Neural progenitor cell (in vitro differentiated cells): ENCODE results near the gene CIDEA. TPM values are rescaled to one million over a fixed set of nuclear protein-coding genes. Genes with fewer than 3 reads are reported as not detected.

Experiments
- DNase-seq: peaks from one replicate; pipeline ENCODE4 v3.0.0-alpha.2; 2016; ENCODE audit warnings: low spot score
- H2AFZ ChIP-seq: fragments of 200-600 bp; sonication (generic); replicated peaks from 2 replicates; pipeline ENCODE4 v1.6.1; 2016; ENCODE audit warnings: antibody characterized with exemption
- H3F3A ChIP-seq: fragments of 200-600 bp; sonication (generic); 2 replicates; pipeline ENCODE4 v1.6.1; 2016; ENCODE audit warnings: antibody characterized with exemption, low read depth
- H3K27ac ChIP-seq: fragments of 200-600 bp; sonication (generic); 2 replicates; pipeline ENCODE4 v1.5.1; 2016; ENCODE audit warnings: mild to moderate bottlenecking
- H3K27me3 ChIP-seq: fragments of 200-600 bp; sonication (generic); 2 replicates; pipeline ENCODE4 v1.6.1; 2016; ENCODE audit warnings: mild to moderate bottlenecking, moderate library complexity
- H3K36me3 ChIP-seq: fragments of 200-600 bp; sonication (generic); 2 replicates; pipeline ENCODE4 v1.5.1; 2016
- H3K4me1 ChIP-seq: fragments of 200-600 bp; sonication (generic); 2 replicates; pipeline ENCODE4 v1.6.1; 2016; ENCODE audit warnings: mixed run types
- H3K4me2 ChIP-seq: fragments of 200-600 bp; sonication (generic); 2 replicates; pipeline ENCODE4 v1.6.1; 2016
- H3K4me3 ChIP-seq: fragments of 200-600 bp; sonication (generic); 2 replicates; pipeline ENCODE4 v1.5.1; 2016
- H3K79me2 ChIP-seq: fragments of 200-600 bp; sonication (generic); 2 replicates; pipeline ENCODE4 v1.6.1; 2016; ENCODE audit warnings: low read depth
- H3K9ac ChIP-seq: fragments of 200-600 bp; sonication (generic); 2 replicates; pipeline ENCODE4 v1.6.1; 2016
- H3K9me3 ChIP-seq: fragments of 200-600 bp; sonication (generic); 2 replicates; pipeline ENCODE4 v1.5.1; 2016; ENCODE audit warnings: low read depth
- H4K20me1 ChIP-seq: fragments of 200-600 bp; sonication (generic); 2 replicates; pipeline ENCODE4 v1.6.1; 2016; ENCODE audit warnings: low read depth
- H3K27ac Mint-ChIP-seq: 3 replicates; pipeline ENCODE4 v1.8.0; 2021; ENCODE audit warnings: mixed read lengths
- H3K27me3 Mint-ChIP-seq: 2 replicates; pipeline ENCODE4 v1.8.0; 2022; ENCODE audit warnings: low read depth, mild to moderate bottlenecking, inconsistent platforms, moderate library complexity, mixed read lengths; ENCODE audit not compliant: insufficient read depth
- H3K36me3 Mint-ChIP-seq: 3 replicates; pipeline ENCODE4 v1.8.0; 2021; ENCODE audit warnings: mixed read lengths
- H3K4me1 Mint-ChIP-seq: 3 replicates; pipeline ENCODE4 v1.8.0; 2021; ENCODE audit warnings: mixed read lengths
- H3K4me3 Mint-ChIP-seq: 3 replicates; pipeline ENCODE4 v1.8.0; 2021; ENCODE audit warnings: mild to moderate bottlenecking, moderate library complexity, mixed read lengths
- H3K9me3 Mint-ChIP-seq: 3 replicates; pipeline ENCODE4 v1.8.0; 2020; ENCODE audit warnings: mixed read lengths
- CTCF ChIP-seq: fragments of 200-600 bp; sonication (generic); IDR thresholded peaks from 2 replicates; pipeline ENCODE4 v1.5.1; 2017; ENCODE audit warnings: antibody characterized with exemption, mild to moderate bottlenecking
- EZH2 ChIP-seq: fragments of 200-600 bp; sonication (generic); IDR thresholded peaks from 2 replicates; pipeline ENCODE4 v1.6.1; 2017; ENCODE audit warnings: antibody characterized with exemption, mild to moderate bottlenecking, moderate library complexity
- EZH2phosphoT487 ChIP-seq: fragments of 200-600 bp; sonication (generic); IDR thresholded peaks from 2 replicates; pipeline ENCODE4 v1.6.1; 2017; ENCODE audit warnings: antibody characterized with exemption
- total RNA-seq: library from RNA; depleted of rRNA; stranded (reverse); fragments of >200 nt; gene quantifications from 2 replicates; pipeline ENCODE4 v1.2.3, GENCODE V29; 2015; ENCODE audit warnings: low replicate concordance

The CIDEA gene
- total RNA-seq, 1 donor from 2014 or later = not detected

- Histone ChIP-seq H4K20me1 (peaks cover 7% of the 10 kb centered on the region), H3K36me3 (peaks cover 5% of the 10 kb centered on the region), H2AFZ (no peak overlapping the region), H3K4me2 (no peak overlapping the region), H3K9ac (no peak overlapping the region), H3K27ac (no peak overlapping the region), H3K4me3 (no peak overlapping the region), H3K9me3 (no peaks in the 10 kb centered on the region), H3F3A (peaks cover 9% of the 10 kb centered on the region), H3K79me2 (no peaks in the 10 kb centered on the region), H3K4me1 (no peaks in the 10 kb centered on the region), H3K27me3 (no peaks in the 10 kb centered on the region)
- DNase-seq = no peak
- H3K27ac Mint-ChIP-seq = no peak overlapping the region
- peaks cover 16% of the 10 kb centered on the region for H3K4me1 Mint-ChIP-seq
- no peak for TF ChIP-seq EZH2phosphoT487
- no peak for TF ChIP-seq EZH2
- no peak for TF ChIP-seq CTCF
- H3K4me3 Mint-ChIP-seq = no peak overlapping the region
- H3K36me3 Mint-ChIP-seq = peaks cover 34% of the 10 kb centered on the region
- H3K27me3 Mint-ChIP-seq = no peaks in the 10 kb centered on the region
- no peaks in the 10 kb centered on the region for H3K9me3 Mint-ChIP-seq
Measured at GRCh38 chr18:12321333-12321732, 67.2 kb downstream of the CIDEA start.

GRCh38 chr18:12324991-12325725, 71.0 kb downstream of the CIDEA start:
- no peaks in the 10 kb centered on the region for H3K4me1 ChIP-seq
- no peaks in the 10 kb centered on the region for H3K9me3 Mint-ChIP-seq
- H4K20me1 ChIP-seq = peaks cover 6% of the 10 kb centered on the region
- no peak overlapping the region for H2AFZ ChIP-seq
- TF ChIP-seq EZH2phosphoT487 (no peak), CTCF (no peak), EZH2 (no peak)
- no peaks in the 10 kb centered on the region for H3K27me3 ChIP-seq
- no peak overlapping the region for H3K4me3 ChIP-seq
- peaks cover 11% of the 10 kb centered on the region for H3K4me1 Mint-ChIP-seq
- DNase-seq = no peak
- H3K27ac Mint-ChIP-seq = no peak overlapping the region
- H3K4me2 ChIP-seq = no peak overlapping the region
- H3K9me3 ChIP-seq = no peaks in the 10 kb centered on the region
- H3K79me2 ChIP-seq = no peaks in the 10 kb centered on the region
- H3K4me3 Mint-ChIP-seq = no peak overlapping the region
- H3K27me3 Mint-ChIP-seq = no peaks in the 10 kb centered on the region
- peaks cover 5% of the 10 kb centered on the region for H3K36me3 ChIP-seq
- peaks cover 50% of the 10 kb centered on the region for H3K36me3 Mint-ChIP-seq
- H3F3A ChIP-seq = peaks cover 19% of the 10 kb centered on the region
- H3K27ac ChIP-seq = no peak overlapping the region
- H3K9ac ChIP-seq = no peak overlapping the region

- peaks cover 6% of the 10 kb centered on the region for H4K20me1 ChIP-seq
- no peaks in the 10 kb centered on the region for H3K4me1 ChIP-seq
- H3F3A ChIP-seq = peaks cover 18% of the 10 kb centered on the region
- Mint-ChIP-seq H3K9me3 (no peaks in the 10 kb centered on the region), H3K36me3 (peaks cover 45% of the 10 kb centered on the region), H3K4me3 (no peak overlapping the region), H3K4me1 (peaks cover 11% of the 10 kb centered on the region), H3K27ac (no peak overlapping the region), H3K27me3 (peaks cover under 1% of the 10 kb centered on the region)
- H3K4me2 ChIP-seq = no peak overlapping the region
- TF ChIP-seq CTCF (no peak), EZH2phosphoT487 (no peak), EZH2 (no peak)
- no peaks in the 10 kb centered on the region for H3K79me2 ChIP-seq
- no peak overlapping the region for H3K27ac ChIP-seq
- no peak overlapping the region for H2AFZ ChIP-seq
- H3K9ac ChIP-seq = no peak overlapping the region
- H3K27me3 ChIP-seq = no peaks in the 10 kb centered on the region
- no peaks in the 10 kb centered on the region for H3K9me3 ChIP-seq
- H3K36me3 ChIP-seq = peaks cover 5% of the 10 kb centered on the region
- DNase-seq = no peak
- H3K4me3 ChIP-seq = no peak overlapping the region
Measured at GRCh38 chr18:12325726-12326245, 71.6 kb downstream of the CIDEA start.
